Vagina (tissue), 2 donors: ENCODE measurements around the gene SERPINB10.

Experiments used
- CTCF ChIP-seq, 3 experiments: fragments of 450-650 bp in 2 of 3; fragments of 200-600 bp in 1 of 3; sonication (generic) in 1 of 3; IDR thresholded peaks; one replicate each; pipeline ENCODE4 v1.5.1; 2017 to 2019; ENCODE audit warnings: antibody characterized with exemption in 3 of 3, mild to moderate bottlenecking in 2 of 3, moderate library complexity in 2 of 3
- POLR2A ChIP-seq, 2 donors: fragments of 450-650 bp; IDR thresholded peaks; one replicate each; pipeline ENCODE4 v1.6.1; 2017; ENCODE audit warnings: antibody characterized with exemption in 2 of 2, mild to moderate bottlenecking in 2 of 2, moderate library complexity in 2 of 2

DNA sequence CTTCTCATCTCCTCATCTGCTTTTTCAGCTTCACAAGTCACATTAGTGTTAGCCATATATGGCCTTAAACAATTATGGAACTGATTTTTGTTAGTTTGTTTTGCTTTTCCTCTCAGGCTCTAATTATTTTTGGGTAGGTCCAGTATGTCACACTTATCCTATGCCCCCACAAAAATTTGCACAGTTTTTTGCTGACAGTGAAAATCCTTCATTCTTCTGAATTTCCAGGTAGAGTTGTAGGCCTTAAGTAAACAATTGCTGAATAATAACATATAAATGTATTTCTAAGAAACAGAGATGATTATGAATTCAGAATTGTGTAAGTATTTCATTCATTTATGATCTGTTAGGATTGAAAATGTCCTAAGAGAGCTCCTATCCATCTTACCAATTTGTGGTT is 8.6 kb upstream of the SERPINB10 start:
- TF ChIP-seq CTCF (IDR thresholded peaks at IDR 0.05) (no peak), POLR2A (IDR thresholded peaks at IDR 0.05) (no peak)
